AG04450 (cell line): ENCODE measurements around the gene ZSWIM1. TPM values are rescaled to one million over a fixed set of nuclear protein-coding genes. Genes with fewer than 3 reads are reported as not detected.
"Not testable (repeated sequence)": the region's sequence is repeated elsewhere in the genome, so short reads cannot be mapped to it uniquely, and the experiment has no call there.

Experiments
- CTCF ChIA-PET: fragments of 300-600, 350-600 bp; formaldehyde crosslinking; extraction: SDS; loops from one replicate; lab custom pipeline; 2022; ENCODE audit warnings: antibody characterized with exemption, inconsistent platforms; lab: Charles Lee
- POLR2A ChIA-PET: fragments of 350-600 bp; formaldehyde crosslinking; extraction: SDS; loops from one replicate; lab custom pipeline; 2021; ENCODE audit warnings: antibody characterized with exemption, inconsistent platforms; lab: Yijun Ruan, JAX
- DNase-seq: peaks from one replicate; pipeline ENCODE4 v3.0.0-alpha.2; 2011; ENCODE audit warnings: low read depth, low spot score
- H3K27ac ChIP-seq: one replicate; pipeline ENCODE4 v1.5.1; 2012; ENCODE audit warnings: low read depth, low read length, control low read depth
- H3K27me3 ChIP-seq: one replicate; pipeline ENCODE4 v1.6.0; 2012; ENCODE audit warnings: low read length; ENCODE audit not compliant: control insufficient read depth, insufficient read depth
- H3K4me3 ChIP-seq: 2 replicates; pipeline ENCODE4 v1.5.1; 2011; ENCODE audit warnings: mild to moderate bottlenecking, low read depth, low read length, control low read depth
- H3K9me3 ChIP-seq: 2 replicates; pipeline ENCODE4 v1.5.1; 2012; ENCODE audit warnings: low read length; ENCODE audit not compliant: control insufficient read depth, insufficient read depth
- CTCF ChIP-seq: IDR thresholded peaks from 2 replicates; pipeline ENCODE4 v1.5.1; 2011; ENCODE audit warnings: low read depth, low read length, control low read depth, inconsistent platforms
- polyA plus RNA-seq: library from polyadenylated mRNA; depleted of rRNA; stranded (reverse); fragments of >200 nt; gene quantifications from 2 replicates; pipeline ENCODE4 v1.2.3, GENCODE V29; 2011

Gene ZSWIM1
- polyA plus RNA-seq, 1 experiment = 5.3 TPM

GRCh38 chr20:45899046-45899835 lies 18.2 kb downstream of the ZSWIM1 start:
- no peak for DNase-seq
- no peak for TF ChIP-seq CTCF
- Histone ChIP-seq H3K4me3 (no peak overlapping the region), H3K27me3 (no peaks in the 10 kb centered on the region), H3K9me3 (no peaks in the 10 kb centered on the region; the same call in 1 of the 2 replicates), H3K27ac (no peak overlapping the region)
- ChIA-PET CTCF (interaction anchor here (1.4 kb wide), 1 partner anchor 9 kb away, joined by 7 read pairs; no protein-coding TSS in a partner anchor), POLR2A (interaction anchor here (0.7 to 1.4 kb wide), 3 partner anchors 36 to 1586 kb away, joined by 3 to 7 read pairs (median 6); no protein-coding TSS in a partner anchor)

- H3K27ac ChIP-seq, H3K9me3 ChIP-seq, POLR2A ChIA-PET, H3K4me3 ChIP-seq, H3K27me3 ChIP-seq, DNase-seq: not testable (repeated sequence)
- CTCF ChIA-PET = interaction anchor here (0.8 to 1.3 kb wide), 2 partner anchors 9 to 68 kb away, joined by 3 read pairs; no protein-coding TSS in a partner anchor
These were observed 20.3 kb downstream of the ZSWIM1 start for GRCh38 chr20:45901332-45901731.

- no peak for DNase-seq
- Histone ChIP-seq H3K27ac (no peak overlapping the region), H3K27me3 (no peaks in the 10 kb centered on the region), H3K4me3 (no peak overlapping the region), H3K9me3 (no peaks in the 10 kb centered on the region; the same call in 1 of the 2 replicates)
- POLR2A ChIA-PET = interaction anchor here (0.6 kb wide), 1 partner anchor 8 kb away, joined by 3 read pairs; no protein-coding TSS in a partner anchor
- CTCF ChIA-PET = interaction anchor here (0.8 to 1.3 kb wide), 2 partner anchors 10 to 67 kb away, joined by 3 read pairs; no protein-coding TSS in a partner anchor
- TF ChIP-seq CTCF = no peak
These were observed 21.2 kb downstream of the ZSWIM1 start for GRCh38 chr20:45902199-45902701.

GRCh38 chr20:45904583-45905504 lies 23.8 kb downstream of the ZSWIM1 start:
- H3K27me3 ChIP-seq = no peaks in the 10 kb centered on the region
- no peaks in the 10 kb centered on the region; the same call in 1 of the 2 replicates for H3K9me3 ChIP-seq
- TF ChIP-seq CTCF = no peak
- DNase-seq = no peak
- POLR2A ChIA-PET = interaction anchor here (1.2 to 2.9 kb wide), 4 partner anchors 14 to 30 kb away, joined by 3 to 20 read pairs (median 8); partner anchors contain the start of genes CTSA, NEURL2 and PCIF1
- no peak overlapping the region for H3K4me3 ChIP-seq
- CTCF ChIA-PET = interaction anchor here (1.2 to 1.5 kb wide), 2 partner anchors 15 to 81 kb away, joined by 3 to 6 read pairs; no protein-coding TSS in a partner anchor
- peak overlapping the region; percentile 65 for H3K27ac ChIP-seq
